DMS53 (cell line): ENCODE results near the gene EWSR1.

Source experiments
- DNase-seq: peaks from one replicate; lab custom pipeline; 2025; lab: John Stamatoyannopoulos, UW

The EWSR1 gene

GRCh38 chr22:29306835-29307595 is 38.9 kb downstream of the EWSR1 start:
- peak; percentile 62 for DNase-seq

DNA sequence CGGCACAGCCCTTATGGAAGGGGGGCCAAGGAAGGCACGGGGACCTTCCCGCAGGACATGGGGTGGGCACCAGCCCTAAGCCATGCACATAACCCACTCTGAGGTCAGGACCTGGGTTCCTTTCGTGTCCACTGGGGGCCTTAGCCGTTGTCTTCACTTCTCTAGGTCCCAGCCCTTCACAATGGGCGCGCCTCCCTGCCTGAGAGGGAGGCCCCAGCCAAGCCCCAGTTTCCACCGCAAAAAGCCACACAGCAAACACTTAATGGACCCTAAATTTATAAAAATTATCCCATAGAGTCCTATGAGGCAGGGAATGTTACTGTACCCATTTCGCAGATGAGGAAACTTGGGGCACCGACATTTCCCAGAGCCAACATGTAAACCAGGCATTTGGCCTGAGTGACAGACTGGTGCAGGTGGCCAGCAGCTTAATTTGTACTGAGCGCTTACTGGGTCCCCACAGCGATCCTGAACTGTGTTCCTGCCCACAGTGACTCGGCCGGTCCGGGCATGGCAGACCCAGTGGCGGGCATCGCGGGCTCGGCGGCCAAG is 39.6 kb downstream of the EWSR1 start:
- no peak for DNase-seq

GRCh38 chr22:29308148-29308790 is 40.2 kb downstream of the EWSR1 start:
- DNase-seq = no peak

GRCh38 chr22:29308791-29309262 is 40.8 kb downstream of the EWSR1 start:
- no peak for DNase-seq

- DNase-seq = peak; percentile 12
Observed at GRCh38 chr22:29309332-29310064, 41.4 kb downstream of the EWSR1 start.

GRCh38 chr22:29310065-29310862 is 42.2 kb downstream of the EWSR1 start:
- peak; percentile 69 for DNase-seq

DNA sequence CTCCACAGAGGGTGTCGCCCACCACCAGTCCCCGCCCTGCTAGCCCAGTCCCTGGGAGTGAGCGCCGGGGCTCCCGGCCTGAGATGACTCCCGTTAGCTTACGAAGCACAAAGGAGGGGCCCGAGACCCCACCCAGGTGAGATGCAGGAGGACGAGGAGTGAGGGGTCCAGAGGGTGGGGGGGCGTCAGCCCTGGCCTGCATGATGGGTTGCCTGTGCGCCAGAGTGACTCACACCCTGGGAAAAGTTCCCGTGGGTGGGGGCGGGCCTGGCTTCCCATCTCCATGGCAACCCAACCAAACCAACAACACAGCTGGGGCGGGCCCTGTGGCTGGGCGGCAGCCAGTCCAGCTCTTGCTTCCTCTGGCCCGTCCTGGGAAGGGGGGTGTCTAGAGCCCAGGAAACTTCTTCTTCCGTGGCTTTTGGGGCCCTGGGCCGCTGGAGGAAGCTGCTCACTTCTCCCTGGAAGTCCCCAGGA is 42.8 kb downstream of the EWSR1 start:
- DNase-seq = peak; percentile 90

DNA sequence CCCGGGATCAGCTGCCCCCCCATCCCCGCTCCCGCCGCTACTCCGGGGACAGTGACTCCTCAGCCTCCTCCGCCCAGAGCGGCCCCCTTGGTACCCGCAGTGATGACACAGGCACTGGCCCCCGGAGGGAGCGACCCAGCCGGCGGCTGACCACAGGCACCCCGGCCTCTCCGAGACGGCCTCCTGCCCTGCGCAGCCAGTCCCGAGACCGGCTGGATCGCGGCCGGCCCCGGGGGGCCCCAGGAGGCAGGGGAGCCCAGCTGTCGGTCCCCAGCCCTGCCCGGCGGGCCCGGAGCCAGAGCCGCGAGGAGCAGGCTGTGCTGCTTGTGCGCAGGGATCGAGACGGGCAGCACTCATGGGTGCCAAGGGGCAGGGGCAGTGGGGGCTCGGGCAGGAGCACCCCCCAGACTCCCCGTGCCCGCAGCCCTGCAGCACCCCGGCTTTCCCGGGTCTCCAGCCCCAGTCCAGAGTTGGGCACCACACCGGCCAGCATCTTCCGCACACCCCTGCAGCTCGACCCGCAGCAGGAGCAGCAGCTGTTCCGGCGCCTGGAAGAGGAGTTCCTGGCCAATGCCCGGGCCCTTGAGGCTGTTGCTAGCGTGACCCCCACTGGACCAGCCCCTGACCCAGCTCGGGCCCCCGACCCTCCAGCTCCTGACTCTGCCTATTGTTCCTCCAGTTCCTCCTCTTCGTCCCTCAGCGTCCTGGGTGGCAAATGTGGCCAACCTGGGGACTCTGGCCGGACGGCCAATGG is 43.6 kb downstream of the EWSR1 start:
- peak; percentile 53 for DNase-seq

DNA sequence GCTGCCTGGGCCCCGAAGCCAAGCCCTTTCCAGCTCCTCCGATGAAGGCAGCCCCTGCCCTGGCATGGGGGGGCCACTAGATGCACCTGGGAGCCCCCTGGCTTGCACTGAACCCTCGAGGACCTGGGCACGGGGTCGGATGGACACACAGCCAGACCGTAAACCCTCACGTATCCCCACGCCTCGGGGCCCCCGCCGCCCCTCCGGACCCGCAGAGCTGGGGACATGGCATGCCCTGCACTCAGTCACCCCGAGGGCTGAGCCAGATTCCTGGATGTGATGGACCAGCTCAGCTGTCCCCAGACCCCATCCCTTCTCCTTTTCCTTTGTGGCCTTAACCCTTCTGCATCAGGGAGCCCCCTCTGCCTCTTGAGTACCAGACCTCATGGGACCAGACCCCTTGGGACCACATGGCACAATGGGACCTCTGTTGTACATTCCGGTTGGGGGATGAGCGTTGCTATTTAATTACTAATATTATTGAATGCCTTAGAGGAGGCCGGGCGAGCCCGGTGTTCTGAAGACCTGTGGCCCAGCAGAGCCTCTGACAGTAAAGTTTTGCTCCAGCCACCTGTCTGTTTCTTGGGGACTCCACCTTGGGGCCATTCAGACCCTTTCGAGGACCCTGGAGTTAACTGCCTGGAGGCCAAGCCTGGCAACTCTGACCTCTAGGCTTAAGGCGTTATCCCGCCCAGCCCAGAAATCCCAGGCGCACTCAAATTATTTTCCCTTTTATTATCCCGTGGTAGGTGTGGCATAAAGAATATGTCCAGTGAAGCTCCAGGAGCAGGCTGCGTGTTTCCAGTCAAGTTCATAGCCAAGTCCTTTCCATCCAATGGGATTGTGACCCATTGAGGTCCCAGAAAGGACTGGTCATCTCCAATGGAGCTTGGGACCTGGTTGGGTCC is 44.4 kb downstream of the EWSR1 start:
- DNase-seq = peak; percentile 2

- peak; percentile 80 for DNase-seq
Observed at GRCh38 chr22:29313126-29313575, 45.1 kb downstream of the EWSR1 start.

- DNase-seq = peak; percentile 59
Observed at GRCh38 chr22:29313576-29314466, 45.8 kb downstream of the EWSR1 start.

DNA sequence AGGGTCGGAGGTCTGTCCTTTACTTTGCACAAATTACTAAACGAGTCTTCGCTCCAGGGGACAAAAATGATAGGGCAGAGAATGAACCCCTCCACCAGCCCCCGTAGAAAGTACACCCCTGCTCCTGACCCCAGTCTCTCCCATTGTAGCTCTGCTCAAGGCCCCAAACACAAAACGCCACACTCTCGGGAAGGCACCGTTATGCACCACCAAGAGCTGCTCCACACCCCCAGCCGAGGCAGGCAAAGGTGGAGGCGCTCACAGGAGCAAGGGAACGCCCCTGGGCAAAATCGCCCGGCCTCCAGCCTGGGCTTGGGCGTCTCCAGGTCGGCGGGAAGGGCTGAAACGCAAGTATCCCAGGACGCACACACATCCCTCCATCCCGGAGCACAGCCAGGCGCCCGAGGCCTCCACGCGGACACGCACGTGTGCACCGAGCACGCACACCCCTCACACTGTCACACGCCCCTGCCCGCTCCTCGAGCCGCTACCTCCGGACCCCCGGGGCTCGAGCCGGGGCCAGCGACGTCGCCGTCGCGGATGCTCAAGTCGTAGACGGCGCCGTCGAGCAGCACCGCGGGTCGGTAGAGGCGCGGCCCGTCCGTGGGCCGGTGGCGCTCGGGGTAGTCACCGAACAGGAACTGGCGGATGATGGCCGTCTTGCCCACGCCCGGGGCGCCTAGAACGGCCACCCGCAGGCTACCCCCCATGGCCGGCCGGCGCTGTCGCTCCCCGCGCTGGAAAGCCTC is 46.6 kb downstream of the EWSR1 start:
- DNase-seq = peak; percentile 56

- DNase-seq = peak; percentile 30
Observed at GRCh38 chr22:29315286-29316140, 47.4 kb downstream of the EWSR1 start, which contains the start of gene RASL10A. Gene RASL10A (minus strand): TSS chr22:29315697. CDS start chr22:29315246, 451 bp downstream.

- DNase-seq = no peak
Observed at GRCh38 chr22:29316141-29316828, 48.2 kb downstream of the EWSR1 start.

GRCh38 chr22:29317827-29318454 is 49.9 kb downstream of the EWSR1 start:
- no peak for DNase-seq

DNA sequence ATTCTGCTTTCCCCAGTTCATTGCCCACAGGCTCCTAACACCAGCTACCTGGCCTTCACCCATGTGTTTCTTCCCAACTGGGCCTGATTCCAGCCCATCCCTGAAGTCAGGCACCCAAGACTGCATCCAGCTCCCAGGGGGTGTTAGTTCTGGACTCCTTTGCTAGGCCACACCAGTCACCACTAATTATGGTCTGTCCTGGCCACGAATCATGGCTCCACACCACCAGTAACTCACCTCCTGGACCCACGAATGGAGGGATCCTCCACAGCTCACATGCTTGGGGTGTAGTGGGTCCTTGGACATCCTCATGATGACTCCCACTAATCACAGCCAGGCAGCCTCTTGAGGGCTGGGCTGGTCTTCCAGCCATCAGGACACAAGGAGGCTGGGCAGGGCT is 51.0 kb downstream of the EWSR1 start:
- DNase-seq = no peak
